ENCODE measurements around the gene TUBA3E.
"Not testable (repeated sequence)": the region's sequence is repeated elsewhere in the genome, so short reads cannot be mapped to it uniquely, and the experiment has no call there.

- TF ChIP-seq, protein P1, sequence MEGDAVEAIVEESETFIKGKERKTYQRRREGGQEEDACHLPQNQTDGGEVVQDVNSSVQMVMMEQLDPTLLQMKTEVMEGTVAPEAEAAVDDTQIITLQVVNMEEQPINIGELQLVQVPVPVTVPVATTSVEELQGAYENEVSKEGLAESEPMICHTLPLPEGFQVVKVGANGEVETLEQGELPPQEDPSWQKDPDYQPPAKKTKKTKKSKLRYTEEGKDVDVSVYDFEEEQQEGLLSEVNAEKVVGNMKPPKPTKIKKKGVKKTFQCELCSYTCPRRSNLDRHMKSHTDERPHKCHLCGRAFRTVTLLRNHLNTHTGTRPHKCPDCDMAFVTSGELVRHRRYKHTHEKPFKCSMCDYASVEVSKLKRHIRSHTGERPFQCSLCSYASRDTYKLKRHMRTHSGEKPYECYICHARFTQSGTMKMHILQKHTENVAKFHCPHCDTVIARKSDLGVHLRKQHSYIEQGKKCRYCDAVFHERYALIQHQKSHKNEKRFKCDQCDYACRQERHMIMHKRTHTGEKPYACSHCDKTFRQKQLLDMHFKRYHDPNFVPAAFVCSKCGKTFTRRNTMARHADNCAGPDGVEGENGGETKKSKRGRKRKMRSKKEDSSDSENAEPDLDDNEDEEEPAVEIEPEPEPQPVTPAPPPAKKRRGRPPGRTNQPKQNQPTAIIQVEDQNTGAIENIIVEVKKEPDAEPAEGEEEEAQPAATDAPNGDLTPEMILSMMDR (conservative IDR thresholded peaks at IDR 0.05) = not testable (repeated sequence)
- not testable (repeated sequence) for TF ChIP-seq ZFX (IDR thresholded peaks at IDR 0.05)
These were observed 6.9 kb downstream of the TUBA3E start for GRCh38 chr2:130191319-130191718.
